Activated CD8-positive, alpha-beta memory T cell treated with anti-CD3 and anti-CD28 coated beads, Interleukin-2, amount 50 U/mL, for 24 hours (primary cell): ENCODE data around the gene FEZF2.

Experiments used
- DNase-seq: peaks from one replicate; pipeline ENCODE4 v3.0.0-alpha.2; 2020; ENCODE audit errors: extremely low read depth

Gene FEZF2

GRCh38 chr3:62329971-62330370 lies 43.4 kb downstream of the FEZF2 start:
- no peak for DNase-seq

DNA sequence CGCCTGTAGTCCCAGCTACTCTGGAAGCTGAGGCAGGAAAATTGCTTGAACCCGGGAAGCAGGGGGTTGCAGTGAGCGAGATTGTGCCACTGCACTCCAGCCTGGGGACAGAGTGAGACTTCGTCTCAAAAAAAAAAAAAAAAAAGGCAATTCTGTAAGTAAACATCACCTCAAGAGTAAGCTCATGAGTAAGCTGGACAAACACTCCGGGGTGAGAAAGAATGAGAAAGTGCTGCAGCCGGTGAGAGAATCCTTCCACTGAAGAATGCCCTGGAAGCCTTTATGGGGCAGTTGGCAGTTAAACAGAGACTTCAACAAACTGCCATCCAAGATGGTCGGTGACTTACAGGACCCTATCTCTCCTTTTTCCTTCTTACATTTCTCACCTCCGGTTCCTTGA lies 47.5 kb downstream of the FEZF2 start:
- DNase-seq: no peak

GRCh38 chr3:62323241-62323640 lies 50.1 kb downstream of the FEZF2 start:
- no peak for DNase-seq
